NCI-H2196 treated with DMSO at 0.1 percent for 48 hours (cell line): Measurements from ENCODE around the gene FFAR3.
"Not testable (repeated sequence)": the region's sequence is repeated elsewhere in the genome, so short reads cannot be mapped to it uniquely, and the experiment has no call there.

ENCODE experiments used
- DNase-seq: peaks from one replicate; lab custom pipeline; 2025; ENCODE audit not compliant: unreplicated experiment; lab: John Stamatoyannopoulos, UW

FFAR3 gene

DNA sequence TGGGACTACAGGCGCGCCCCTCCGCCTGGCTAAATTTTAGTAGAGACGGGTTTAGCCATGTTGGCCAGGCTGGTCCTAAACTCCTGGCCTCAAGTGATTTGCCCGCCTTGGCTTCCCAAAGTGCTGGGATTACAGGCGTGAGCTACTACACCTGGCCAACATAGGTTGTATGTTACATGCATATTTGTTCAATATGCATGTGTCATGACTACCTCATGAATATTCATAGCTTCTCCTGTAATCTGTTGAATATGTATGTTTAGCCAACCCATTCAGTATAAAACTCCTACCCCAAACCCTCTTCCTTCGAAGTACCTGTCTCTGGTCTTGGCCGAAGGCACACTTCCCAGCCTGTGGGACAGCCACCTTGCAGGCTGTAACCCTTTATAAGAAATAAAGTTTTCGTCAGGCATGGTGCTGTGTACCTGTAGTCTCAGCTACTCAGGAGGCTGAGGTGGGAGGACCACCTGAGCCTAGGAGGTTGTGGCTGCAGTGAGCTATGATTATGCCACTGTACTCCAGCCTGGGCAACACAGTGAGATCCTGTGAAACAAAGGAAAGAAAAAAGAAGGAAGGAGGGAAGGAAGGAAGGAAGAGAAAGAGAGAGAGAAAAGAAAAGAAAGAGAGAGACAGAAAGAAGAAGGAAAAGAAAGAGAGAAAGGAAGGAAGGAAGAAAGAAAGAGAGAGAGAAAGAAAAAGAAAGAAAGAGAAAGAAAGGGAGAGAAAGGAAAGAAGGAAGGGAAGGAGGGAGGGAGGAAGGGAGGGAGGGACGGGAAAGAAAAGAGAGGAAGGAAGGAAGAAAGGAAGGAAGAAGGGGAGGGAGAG, 41.9 kb downstream of the FFAR3 start:
- no peak for DNase-seq

DNA sequence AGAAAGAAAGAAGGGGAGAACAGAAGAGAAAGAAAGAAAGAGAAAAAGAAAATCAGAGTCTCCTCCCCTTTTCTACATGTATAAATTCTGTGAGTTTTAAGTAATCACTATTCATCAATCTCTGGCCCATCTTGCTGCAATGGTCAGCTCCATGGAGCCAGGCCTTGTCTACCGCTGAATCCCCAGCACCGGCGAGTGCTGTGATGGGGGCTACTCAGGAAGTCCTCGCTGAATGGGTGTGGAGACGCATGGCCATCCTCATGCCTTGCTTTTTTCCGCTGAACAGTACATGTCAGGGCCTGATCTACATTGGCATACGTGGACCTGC, 42.5 kb downstream of the FFAR3 start:
- DNase-seq: no peak

DNA sequence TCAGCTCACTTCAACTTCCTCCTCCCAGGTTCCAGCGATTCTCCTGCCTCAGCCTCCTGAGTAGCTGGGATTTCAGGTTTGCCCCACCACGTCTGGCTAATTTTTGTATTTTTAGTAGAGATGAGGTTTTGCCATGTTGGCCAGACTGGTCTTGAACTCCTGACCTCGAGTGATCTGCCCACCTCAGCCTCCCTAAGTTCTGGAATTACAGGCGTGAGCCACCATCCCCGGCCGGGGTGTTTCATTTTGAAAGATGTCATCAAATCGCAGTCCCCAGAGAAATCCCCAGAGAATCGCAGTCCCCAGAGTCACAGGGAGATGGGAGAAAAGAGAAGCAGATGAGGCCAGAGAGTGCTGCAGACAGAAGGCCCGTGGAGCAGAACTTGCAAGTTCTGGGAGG, 43.2 kb downstream of the FFAR3 start:
- DNase-seq: not testable (repeated sequence)

DNA sequence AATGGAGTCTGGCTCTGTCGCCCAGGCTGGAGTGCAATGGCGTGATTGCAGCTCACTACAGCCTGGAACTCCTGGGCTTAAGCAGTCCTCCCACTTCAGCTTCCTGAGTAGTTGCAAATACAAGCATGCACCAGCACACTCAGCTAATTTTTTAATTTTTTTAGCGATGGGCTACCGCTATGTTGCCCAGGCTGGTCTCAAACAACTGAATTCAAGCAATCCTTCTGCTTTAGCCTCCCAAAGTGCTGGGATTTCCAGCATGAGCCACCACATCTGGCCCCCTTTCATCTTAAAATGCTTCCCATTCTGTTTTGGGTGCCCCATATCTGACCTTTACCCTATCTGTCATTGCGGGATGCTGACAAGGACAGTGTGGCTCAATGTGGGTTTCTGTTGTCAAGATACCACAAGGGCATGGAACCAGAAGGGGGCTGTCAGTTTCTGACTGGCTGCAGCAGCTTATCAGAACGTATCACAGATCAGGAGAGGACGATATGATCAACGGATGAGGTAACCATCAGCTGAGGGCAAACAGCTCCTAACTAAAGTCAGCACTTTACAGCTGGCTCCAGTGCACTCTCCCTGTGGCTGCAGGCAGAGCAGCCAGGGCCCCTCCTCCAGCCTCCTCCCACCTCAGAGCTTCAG, 45.0 kb downstream of the FFAR3 start:
- DNase-seq: no peak

DNA sequence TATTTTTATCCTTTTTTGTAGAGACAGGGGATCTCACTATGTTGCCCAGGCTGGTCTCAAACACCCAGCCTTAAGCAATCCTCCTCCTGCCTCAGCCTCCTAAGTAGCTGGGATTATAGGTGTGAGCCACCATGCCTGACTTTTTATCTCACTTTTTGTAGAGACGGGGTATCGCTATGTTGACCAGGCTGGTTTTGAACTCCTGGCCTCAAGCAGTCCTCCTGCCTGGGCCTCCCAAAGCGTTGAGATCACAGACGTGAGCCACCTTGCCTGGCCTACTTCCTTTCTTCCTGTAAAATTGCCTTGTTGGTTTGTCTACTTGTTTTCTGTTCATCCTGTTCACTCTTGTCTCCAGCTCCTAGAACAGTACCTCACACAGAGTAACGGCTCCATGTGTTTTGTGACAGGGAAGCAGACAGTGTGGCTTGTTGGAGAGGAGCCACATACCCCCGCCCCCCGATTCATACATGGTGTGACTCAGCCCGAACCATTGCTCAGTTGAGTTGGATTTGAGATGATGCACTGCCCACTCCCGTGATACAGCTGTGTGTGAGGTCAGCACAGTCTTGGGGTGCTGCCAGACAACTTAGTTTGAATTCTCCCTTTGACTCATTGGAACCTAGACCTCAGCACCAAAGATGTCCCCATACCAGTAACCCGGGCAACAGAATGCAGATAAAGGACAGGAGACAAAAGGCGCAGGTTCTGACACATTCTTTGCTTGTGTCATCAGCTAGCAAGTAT, 46.8 kb downstream of the FFAR3 start:
- no peak for DNase-seq

DNA sequence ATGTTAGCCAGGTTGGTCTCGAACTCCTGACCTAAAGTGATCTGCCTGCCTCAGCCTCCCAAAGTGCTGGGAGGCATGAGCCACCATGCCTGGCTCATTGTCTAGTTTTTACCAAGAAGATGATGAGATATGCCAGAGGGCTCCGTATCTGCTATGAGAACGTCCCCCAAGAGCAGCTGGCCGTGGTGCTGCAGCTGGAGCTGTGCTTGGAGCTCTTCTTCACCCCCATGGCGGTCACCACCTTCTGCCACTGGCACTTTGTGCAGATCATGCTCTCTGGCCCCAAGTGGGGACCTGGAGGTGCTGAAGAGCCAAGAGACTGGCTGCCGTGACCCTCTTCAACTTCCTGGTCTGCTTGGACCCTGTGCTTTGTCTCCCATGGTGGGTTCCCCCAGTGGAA, 49.4 kb downstream of the FFAR3 start:
- no peak for DNase-seq

DNA sequence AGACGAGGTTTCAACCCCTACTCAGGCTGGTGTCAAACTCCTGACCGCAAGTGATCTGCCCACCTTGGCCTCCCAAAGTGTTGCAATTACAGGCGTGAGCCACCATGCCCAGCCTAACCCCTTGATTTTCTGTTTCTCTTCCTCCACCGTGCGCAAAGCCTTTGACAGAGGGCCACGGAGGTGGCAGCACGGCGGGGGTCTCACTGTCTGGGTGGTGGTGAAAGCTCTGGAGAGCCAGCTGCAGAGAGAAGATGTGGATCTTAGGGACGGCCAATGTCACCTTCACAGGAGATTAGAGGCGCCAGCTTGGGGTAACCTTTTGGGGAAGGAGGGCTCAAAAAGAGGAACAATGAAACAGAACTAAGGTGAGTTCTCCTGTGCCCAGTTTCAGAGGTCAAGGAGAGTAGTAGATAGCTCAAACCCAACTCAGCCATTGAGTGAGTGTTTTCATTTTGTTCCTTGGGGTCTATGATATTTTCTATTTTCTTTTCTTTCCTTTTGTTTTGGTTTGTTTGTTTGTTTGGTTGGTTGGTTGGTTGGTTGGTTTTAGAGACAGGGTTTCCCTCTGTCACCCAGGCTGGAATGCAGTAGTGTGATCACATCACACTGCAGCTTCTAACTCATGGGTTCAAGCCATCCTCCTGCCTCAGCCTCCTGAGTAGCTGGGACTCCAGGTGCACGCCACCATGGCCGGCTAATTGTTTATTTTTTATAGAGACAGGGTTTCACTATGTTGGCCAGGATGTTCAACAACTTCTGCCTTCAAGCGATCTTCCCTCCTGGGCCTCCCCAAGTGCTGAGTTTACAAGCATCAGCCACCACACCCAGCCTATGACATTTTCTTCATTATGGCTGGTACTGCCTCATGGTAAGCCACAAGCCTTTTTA, 50.3 kb downstream of the FFAR3 start:
- DNase-seq: no peak

DNA sequence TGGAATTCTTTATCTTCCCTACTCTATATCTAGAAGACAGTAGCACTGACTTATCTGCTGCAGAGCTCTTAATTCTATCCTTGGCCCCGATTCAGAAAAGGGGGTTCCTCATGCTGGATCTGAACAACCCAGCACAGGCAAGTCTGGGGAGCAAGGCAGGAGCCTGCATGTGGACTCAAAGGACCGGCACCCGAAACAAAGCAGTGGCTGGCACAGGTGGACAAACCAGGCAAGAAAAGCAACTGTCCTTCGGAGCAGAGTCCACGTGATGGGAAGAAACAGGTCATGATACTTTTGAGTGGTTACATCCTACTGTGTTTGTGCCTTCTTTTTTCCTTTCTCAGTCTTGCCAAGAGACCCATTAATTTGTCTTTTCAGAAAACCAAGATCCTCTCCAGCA, 50.9 kb downstream of the FFAR3 start:
- DNase-seq: no peak
